Peyer's patch (tissue), 4 donors: ENCODE data around the gene CERS6. TPM values are rescaled to one million over a fixed set of nuclear protein-coding genes. Genes with fewer than 3 reads are reported as not detected.

Source experiments
- DNase-seq, 3 donors: peaks; one replicate each; pipeline ENCODE4 v3.0.0-alpha.2; 2017 to 2019
- H3K27ac ChIP-seq, 4 donors: fragments of 200-600 bp; sonication (generic); one replicate each; pipeline ENCODE4 v1.5.1; 2016 to 2019
- H3K27me3 ChIP-seq, 2 donors: fragments of 200-600 bp; sonication (generic); one replicate each; pipeline ENCODE4 v1.5.1; 2019
- H3K36me3 ChIP-seq, 3 donors: fragments of 200-600 bp; sonication (generic); one replicate each; pipeline ENCODE4 v1.5.1; 2016 to 2019
- H3K4me1 ChIP-seq, 4 donors: fragments of 200-600 bp; sonication (generic); one replicate each; pipeline ENCODE4 v1.5.1; 2016 to 2019
- H3K4me3 ChIP-seq, 4 donors: fragments of 200-600 bp; sonication (generic); 1 replicate in 3 of 4; 2 replicates in 1 of 4; pipeline ENCODE4 v1.5.1; 2016 to 2019; ENCODE audit warnings: mild to moderate bottlenecking in 1 of 4
- H3K9me3 ChIP-seq, 4 donors: fragments of 200-600 bp; sonication (generic); one replicate each; pipeline ENCODE4 v1.5.1; 2016 to 2019; ENCODE audit warnings: mild to moderate bottlenecking in 1 of 4
- CTCF ChIP-seq, 6 experiments: fragments of 450-650 bp in 4 of 6; fragments of 200-600 bp in 2 of 6; sonication (generic) in 1 of 6; IDR thresholded peaks; one replicate each; pipeline ENCODE4 v1.5.1; 2017 to 2019; ENCODE audit warnings: antibody characterized with exemption in 6 of 6, mild to moderate bottlenecking in 3 of 6, moderate library complexity in 1 of 6
- POLR2A ChIP-seq, 2 donors: fragments of 450-650 bp; IDR thresholded peaks; one replicate each; pipeline ENCODE4 v1.5.1; 2017; ENCODE audit warnings: antibody characterized with exemption in 2 of 2, mild to moderate bottlenecking in 2 of 2, moderate library complexity in 2 of 2
- total RNA-seq, 4 donors: library from RNA; depleted of rRNA; stranded (reverse); fragments of >200 nt; gene quantifications; one replicate each; pipeline ENCODE4 v1.1.0, GENCODE V29; 2016

The CERS6 gene
- total RNA-seq, 4 donors from 2014 or later = 28.1 to 110 (median 96.7) TPM

- no peak for DNase-seq
- H3K27ac ChIP-seq = no peak overlapping the region
- no peak overlapping the region for H3K4me3 ChIP-seq
- no peaks in the 10 kb centered on the region for H3K27me3 ChIP-seq
- no peaks in the 10 kb centered on the region for H3K9me3 ChIP-seq
- no peaks in the 10 kb centered on the region for H3K36me3 ChIP-seq
- TF ChIP-seq CTCF (IDR thresholded peaks at IDR 0.05) (no peak), POLR2A (IDR thresholded peaks at IDR 0.05) (no peak)
- H3K4me1 ChIP-seq = peaks cover 0 to 10% (median 0%) of the 10 kb centered on the region in 4 donors
Measured at GRCh38 chr2:168593713-168594112, 137.6 kb downstream of the CERS6 start.

- DNase-seq = no peak
- H3K27ac ChIP-seq = no peak overlapping the region
- no peaks in the 10 kb centered on the region for H3K36me3 ChIP-seq
- peaks cover 0 to 10% (median 0%) of the 10 kb centered on the region in 4 donors for H3K4me1 ChIP-seq
- H3K9me3 ChIP-seq = no peaks in the 10 kb centered on the region
- TF ChIP-seq POLR2A (IDR thresholded peaks at IDR 0.05) = no peak
- no peak for TF ChIP-seq CTCF (IDR thresholded peaks at IDR 0.05)
- H3K4me3 ChIP-seq = no peak overlapping the region
- H3K27me3 ChIP-seq = no peaks in the 10 kb centered on the region
Measured at GRCh38 chr2:168594778-168595177, 138.7 kb downstream of the CERS6 start.

DNA sequence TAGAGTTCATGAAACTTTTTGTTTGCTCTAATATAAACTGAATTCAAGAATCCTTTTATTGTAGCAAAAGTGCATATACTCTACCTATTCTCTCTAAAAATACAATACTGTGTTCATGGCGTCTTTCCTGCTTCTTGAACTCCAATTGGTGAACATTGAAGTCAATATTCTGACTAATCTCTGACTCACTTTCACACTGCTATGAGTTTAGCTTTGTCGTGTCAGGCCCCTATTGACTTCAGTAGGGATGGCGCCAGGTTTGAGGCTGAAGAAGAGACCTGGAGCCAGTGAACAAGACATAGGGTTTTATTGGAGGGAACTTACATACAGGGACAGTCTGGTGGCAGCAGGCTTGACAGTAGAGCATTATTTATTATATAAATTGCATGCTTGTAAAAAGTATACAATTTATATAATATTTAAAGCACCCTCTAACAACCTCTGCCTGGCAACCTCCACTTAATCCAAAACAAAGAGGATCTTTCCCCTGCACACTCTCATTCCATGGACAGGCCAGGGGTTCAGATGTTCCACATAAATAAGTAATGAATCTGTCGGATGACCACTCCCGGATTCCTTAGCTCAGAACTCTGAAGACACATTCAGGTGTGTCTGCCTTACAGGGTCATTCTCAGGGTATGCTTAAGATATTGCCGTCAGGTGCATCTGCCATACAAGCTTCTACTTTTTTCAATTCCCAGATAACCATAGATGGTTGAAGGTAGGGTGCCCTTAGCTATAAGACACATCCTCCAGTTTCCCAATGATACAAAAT, 141.0 kb downstream of the CERS6 start:
- DNase-seq = no peak
- Histone ChIP-seq H3K4me1 (peaks cover 0 to 10% (median 0%) of the 10 kb centered on the region in 4 donors), H3K36me3 (no peaks in the 10 kb centered on the region), H3K9me3 (no peaks in the 10 kb centered on the region), H3K27ac (no peak overlapping the region), H3K4me3 (no peak overlapping the region), H3K27me3 (no peaks in the 10 kb centered on the region)
- TF ChIP-seq POLR2A (IDR thresholded peaks at IDR 0.05) = no peak
- no peak for TF ChIP-seq CTCF (IDR thresholded peaks at IDR 0.05)

- H3K9me3 ChIP-seq = no peaks in the 10 kb centered on the region
- H3K27ac ChIP-seq = no peak overlapping the region
- no peaks in the 10 kb centered on the region for H3K36me3 ChIP-seq
- no peak overlapping the region for H3K4me3 ChIP-seq
- no peaks in the 10 kb centered on the region for H3K27me3 ChIP-seq
- DNase-seq = no peak
- H3K4me1 ChIP-seq = peaks cover 0 to 10% (median 0%) of the 10 kb centered on the region in 4 donors
- no peak for TF ChIP-seq CTCF (IDR thresholded peaks at IDR 0.05)
- no peak for TF ChIP-seq POLR2A (IDR thresholded peaks at IDR 0.05)
Measured at GRCh38 chr2:168599738-168600137, 143.7 kb downstream of the CERS6 start.

DNA sequence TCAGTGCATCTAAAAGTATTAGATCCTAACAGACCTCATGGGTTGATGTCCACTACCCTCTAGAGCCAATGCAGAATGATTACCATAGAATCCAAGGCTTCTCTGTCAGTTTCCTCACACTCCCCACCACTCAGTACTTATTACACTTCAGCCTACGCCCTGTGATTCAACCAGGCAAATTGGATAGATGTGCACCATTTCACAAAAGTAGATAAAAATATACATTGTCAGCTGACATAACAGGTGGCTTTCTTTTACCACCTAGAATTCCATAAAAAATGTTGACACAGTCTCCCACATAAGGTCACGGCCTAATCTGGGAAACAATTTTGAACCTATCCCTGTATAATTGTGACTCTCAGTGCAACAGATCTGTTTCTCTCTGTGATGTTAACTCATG, 144.9 kb downstream of the CERS6 start:
- TF ChIP-seq POLR2A (IDR thresholded peaks at IDR 0.05) (no peak), CTCF (IDR thresholded peaks at IDR 0.05) (no peak)
- peaks cover 0 to 10% (median 0%) of the 10 kb centered on the region in 4 donors for H3K4me1 ChIP-seq
- H3K27ac ChIP-seq = no peak overlapping the region
- peaks cover 0 to 7% (median 0%) of the 10 kb centered on the region in 4 donors for H3K9me3 ChIP-seq
- no peaks in the 10 kb centered on the region for H3K27me3 ChIP-seq
- H3K4me3 ChIP-seq = no peak overlapping the region
- H3K36me3 ChIP-seq = peaks cover 0 to 8% (median 0%) of the 10 kb centered on the region in 3 donors
- DNase-seq = no peak
